HEK293 (cell line): Measurements from ENCODE around the gene AIF1.

Experiments used
- CTCF ChIA-PET: fragments of 350-600 bp; formaldehyde crosslinking; extraction: SDS; loops from one replicate; lab custom pipeline; 2021; ENCODE audit warnings: antibody characterized with exemption; lab: Yijun Ruan, JAX
- POLR2A ChIA-PET: fragments of 300-600 bp; formaldehyde crosslinking; extraction: SDS; loops from one replicate; lab custom pipeline; 2020; ENCODE audit warnings: antibody characterized with exemption, inconsistent platforms; lab: Yijun Ruan, JAX
- H3K27ac ChIP-seq: fragments of 200-500 bp; sonication (Bioruptor generic); 2 replicates; pipeline ENCODE4 v1.5.1; 2014; ENCODE audit warnings: low read depth, low read length, control low read depth, inconsistent platforms; ENCODE audit errors: extremely low read depth
- H3K36me3 ChIP-seq, 2 experiments: fragments of 200-500 bp in 1 of 2; sonication (Bioruptor generic) in 1 of 2; 1 replicate in 1 of 2; 2 replicates in 1 of 2; pipeline ENCODE4 v1.5.1; 2014 to 2017; ENCODE audit warnings: inconsistent platforms in 2 of 2, low read length in 2 of 2; ENCODE audit not compliant: control insufficient read depth in 2 of 2, insufficient read depth in 1 of 2
- H3K4me1 ChIP-seq: fragments of 200-500 bp; sonication (Bioruptor generic); 2 replicates; pipeline ENCODE4 v1.5.1; 2014; ENCODE audit warnings: mild to moderate bottlenecking, low read length, inconsistent platforms; ENCODE audit not compliant: control insufficient read depth, insufficient read depth
- H3K4me3 ChIP-seq: 2 replicates; pipeline ENCODE4 v1.5.1; 2011; ENCODE audit warnings: low read depth, mild to moderate bottlenecking, control low read depth, low read length, moderate library complexity
- H3K9me3 ChIP-seq: fragments of 200-500 bp; sonication (Bioruptor generic); 2 replicates; pipeline ENCODE4 v1.5.1; 2014; ENCODE audit warnings: low read depth, low read length, inconsistent platforms; ENCODE audit not compliant: control insufficient read depth, insufficient read depth
- AEBP2 ChIP-seq: fragments of 450-650 bp; formaldehyde crosslinking; IDR thresholded peaks from 2 replicates; pipeline ENCODE4 v1.5.1; 2016; ENCODE audit warnings: missing biosample characterization, missing genetic modification characterization, borderline replicate concordance
- FEZF1 ChIP-seq: fragments of 450-650 bp; formaldehyde crosslinking; IDR thresholded peaks from 2 replicates; pipeline ENCODE4 v1.5.1; 2016; ENCODE audit warnings: missing biosample characterization, missing genetic modification characterization
- GLIS2 ChIP-seq: fragments of 450-650 bp; formaldehyde crosslinking; IDR thresholded peaks from 2 replicates; pipeline ENCODE4 v1.5.1; 2016; ENCODE audit warnings: missing biosample characterization, missing genetic modification characterization
- IKZF3 ChIP-seq: fragments of 450-650 bp; IDR thresholded peaks from 2 replicates; pipeline ENCODE4 v1.5.0; 2018; ENCODE audit warnings: missing biosample characterization, mild to moderate bottlenecking, missing genetic modification characterization, moderate library complexity
- MYNN ChIP-seq: fragments of 450-650 bp; formaldehyde crosslinking; IDR thresholded peaks from 2 replicates; pipeline ENCODE4 v1.5.1; 2016; ENCODE audit warnings: missing biosample characterization, missing genetic modification characterization, borderline replicate concordance
- OVOL3 ChIP-seq: fragments of 450-650 bp; formaldehyde crosslinking; IDR thresholded peaks from 2 replicates; pipeline ENCODE4 v1.5.1; 2016; ENCODE audit warnings: missing biosample characterization, missing genetic modification characterization
- PRDM1 ChIP-seq: fragments of 450-650 bp; formaldehyde crosslinking; IDR thresholded peaks from 2 replicates; pipeline ENCODE4; 2016; ENCODE audit warnings: missing biosample characterization, missing genetic modification characterization
- SCRT1 ChIP-seq: fragments of 450-650 bp; formaldehyde crosslinking; IDR thresholded peaks from 2 replicates; pipeline ENCODE4 v1.5.1; 2016; ENCODE audit warnings: missing biosample characterization, missing genetic modification characterization, borderline replicate concordance
- YY1 ChIP-seq: fragments of 450-650 bp; formaldehyde crosslinking; IDR thresholded peaks from 2 replicates; pipeline ENCODE4 v1.5.1; 2018; ENCODE audit warnings: missing biosample characterization, missing genetic modification characterization
- ZBTB20 ChIP-seq: fragments of 450-650 bp; formaldehyde crosslinking; IDR thresholded peaks from 2 replicates; pipeline ENCODE4 v1.5.1; 2016; ENCODE audit warnings: missing biosample characterization, missing genetic modification characterization
- ZBTB49 ChIP-seq: fragments of 450-650 bp; formaldehyde crosslinking; IDR thresholded peaks from 2 replicates; pipeline ENCODE4 v1.5.1; 2016; ENCODE audit warnings: missing biosample characterization, missing genetic modification characterization, low read depth
- ZBTB7A ChIP-seq: fragments of 450-650 bp; formaldehyde crosslinking; IDR thresholded peaks from 2 replicates; pipeline ENCODE4 v1.5.1; 2016; ENCODE audit warnings: low read depth, missing biosample characterization, missing genetic modification characterization
- ZNF146 ChIP-seq: fragments of 450-650 bp; formaldehyde crosslinking; IDR thresholded peaks from 2 replicates; pipeline ENCODE4 v1.5.1; 2016; ENCODE audit warnings: missing biosample characterization, missing genetic modification characterization
- ZNF169 ChIP-seq: fragments of 450-650 bp; formaldehyde crosslinking; IDR thresholded peaks from 2 replicates; pipeline ENCODE4 v1.5.1; 2016; ENCODE audit warnings: missing biosample characterization, missing genetic modification characterization
- ZNF311 ChIP-seq: fragments of 450-650 bp; formaldehyde crosslinking; IDR thresholded peaks from 2 replicates; pipeline ENCODE4 v1.5.1; 2017; ENCODE audit warnings: missing biosample characterization, missing genetic modification characterization, borderline replicate concordance
- ZNF354C ChIP-seq: fragments of 450-650 bp; formaldehyde crosslinking; IDR thresholded peaks from 2 replicates; pipeline ENCODE4 v1.5.1; 2016; ENCODE audit warnings: missing biosample characterization, missing genetic modification characterization, low read depth, borderline replicate concordance
- ZNF416 ChIP-seq: fragments of 450-650 bp; formaldehyde crosslinking; IDR thresholded peaks from 2 replicates; pipeline ENCODE4 v1.5.1; 2016; ENCODE audit warnings: missing biosample characterization, missing genetic modification characterization
- ZNF449 ChIP-seq: fragments of 450-650 bp; formaldehyde crosslinking; IDR thresholded peaks from 2 replicates; pipeline ENCODE4 v1.5.1; 2017; ENCODE audit warnings: missing biosample characterization, mild to moderate bottlenecking, missing genetic modification characterization, moderate library complexity
- ZNF521 ChIP-seq: fragments of 450-650 bp; formaldehyde crosslinking; IDR thresholded peaks from 2 replicates; pipeline ENCODE4 v1.5.1; 2017; ENCODE audit warnings: missing biosample characterization, mild to moderate bottlenecking, missing genetic modification characterization
- ZNF639 ChIP-seq: fragments of 450-650 bp; formaldehyde crosslinking; IDR thresholded peaks from 2 replicates; pipeline ENCODE4 v1.5.1; 2016; ENCODE audit warnings: missing biosample characterization, missing genetic modification characterization
- ZNF76 ChIP-seq: fragments of 450-650 bp; formaldehyde crosslinking; IDR thresholded peaks from 2 replicates; pipeline ENCODE4; 2016; ENCODE audit warnings: low read depth, missing biosample characterization, missing genetic modification characterization, borderline replicate concordance

Gene AIF1

GRCh38 chr6:31621991-31622390 is 7.0 kb downstream of the AIF1 start:
- Histone ChIP-seq H3K4me1 (peaks cover 7% of the 10 kb centered on the region; the same call in 1 of the 2 replicates), H3K9me3 (no peaks in the 10 kb centered on the region), H3K4me3 (peak overlapping the region; percentile 97), H3K36me3 (peaks cover 39 to 58% of the 10 kb centered on the region in 2 experiments)
- ChIA-PET CTCF (interaction anchor here (0.7 to 1.4 kb wide), 5 partner anchors 12 to 42 kb away, joined by 3 to 7 read pairs (median 3); no protein-coding TSS in a partner anchor), POLR2A (interaction anchor here (0.6 to 9.7 kb wide), 17 partner anchors 13 to 1349 kb away, joined by 3 to 123 read pairs (median 4); partner anchors contain the start of genes ATP6V1G2, BAG6, C6orf47 and DDX39B)
- TF ChIP-seq YY1 (tag by site-specific recombination) (peak; percentile 2; the same call in 1 of the 2 replicates), ZBTB49 (tag by site-specific recombination) (no peak), ZNF146 (tag by site-specific recombination) (no peak), ZBTB20 (0 out of 2 replicates have a peak, but pooled peaks have one; percentile 19), ZNF76 (peak; percentile 77), ZNF416 (tag by site-specific recombination) (no peak)
- TF ChIP-seq, all 188 proteins: peak for 3
- H3K27ac ChIP-seq = peak overlapping the region; percentile 99

GRCh38 chr6:31622684-31623091 is 7.7 kb downstream of the AIF1 start:
- TF ChIP-seq ZNF311 (tag by site-specific recombination) (no peak), MYNN (no peak), SCRT1 (tag by site-specific recombination) (no peak), ZNF639 (tag by site-specific recombination) (no peak), ZBTB7A (tag by site-specific recombination) (no peak), ZNF521 (tag by site-specific recombination) (no peak), ZNF169 (tag by site-specific recombination) (no peak), IKZF3 (tag by site-specific recombination) (no peak), AEBP2 (tag by site-specific recombination) (no peak), FEZF1 (no peak), PRDM1 (tag by site-specific recombination) (no peak), GLIS2 (no peak), ZNF354C (tag by site-specific recombination) (no peak), ZNF449 (tag by site-specific recombination) (no peak), OVOL3 (tag by site-specific recombination) (no peak)
- ChIA-PET POLR2A (interaction anchor here (0.7 to 9.7 kb wide), 15 partner anchors 13 to 1332 kb away, joined by 3 to 123 read pairs (median 4); partner anchors contain the start of genes ATP6V1G2, BAG6, DDX39B and GPANK1), CTCF (interaction anchor here (0.7 to 1.4 kb wide), 5 partner anchors 11 to 78 kb away, joined by 3 to 7 read pairs (median 5); partner anchors contain the start of gene ATP6V1G2)
- Histone ChIP-seq H3K4me3 (peak overlapping the region; percentile 97; the same call in 1 of the 2 replicates), H3K27ac (peak overlapping the region; percentile 99), H3K4me1 (peaks cover 7% of the 10 kb centered on the region; the same call in 1 of the 2 replicates), H3K36me3 (peaks cover 45 to 65% of the 10 kb centered on the region in 2 experiments), H3K9me3 (no peaks in the 10 kb centered on the region)
